HFF-Myc (cell line): ENCODE data around the gene CD7.

Experiments
- DNase-seq: peaks from one replicate; pipeline ENCODE4 v3.0.0-alpha.2; 2011; ENCODE audit warnings: low read depth; ENCODE audit errors: extremely low read depth
- H3K4me3 ChIP-seq: replicated peaks from 2 replicates; pipeline ENCODE4 v1.5.1; 2011; ENCODE audit warnings: low read depth, mild to moderate bottlenecking, control low read depth, low read length
- TF ChIP-seq, protein P1 (sequence below): IDR thresholded peaks from 2 replicates; pipeline ENCODE4 v1.5.1; 2012; ENCODE audit warnings: mild to moderate bottlenecking, low read depth, low read length, control low read depth; ENCODE audit errors: missing control alignments

CD7 gene

DNA sequence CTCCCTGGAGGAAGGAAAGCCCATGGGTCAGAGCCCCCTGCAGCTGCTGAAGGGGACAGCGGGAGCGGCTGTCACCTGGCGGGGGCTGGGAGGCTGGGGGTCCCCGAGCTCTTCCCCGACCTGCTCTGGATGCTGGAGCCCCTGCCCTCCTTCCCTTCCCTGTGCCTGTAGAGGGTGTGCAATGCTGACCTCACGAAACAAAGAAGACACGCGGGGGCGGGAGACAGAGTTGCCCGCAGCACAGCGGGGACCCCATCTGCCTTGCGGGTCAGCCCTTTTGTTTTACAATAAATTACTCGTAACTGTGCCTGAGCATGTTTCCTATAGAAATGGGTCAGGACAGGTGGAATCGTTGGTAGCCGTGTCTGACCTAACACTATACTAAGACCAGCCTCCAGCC is 9.9 kb upstream of the CD7 start:
- TF ChIP-seq, protein P1, sequence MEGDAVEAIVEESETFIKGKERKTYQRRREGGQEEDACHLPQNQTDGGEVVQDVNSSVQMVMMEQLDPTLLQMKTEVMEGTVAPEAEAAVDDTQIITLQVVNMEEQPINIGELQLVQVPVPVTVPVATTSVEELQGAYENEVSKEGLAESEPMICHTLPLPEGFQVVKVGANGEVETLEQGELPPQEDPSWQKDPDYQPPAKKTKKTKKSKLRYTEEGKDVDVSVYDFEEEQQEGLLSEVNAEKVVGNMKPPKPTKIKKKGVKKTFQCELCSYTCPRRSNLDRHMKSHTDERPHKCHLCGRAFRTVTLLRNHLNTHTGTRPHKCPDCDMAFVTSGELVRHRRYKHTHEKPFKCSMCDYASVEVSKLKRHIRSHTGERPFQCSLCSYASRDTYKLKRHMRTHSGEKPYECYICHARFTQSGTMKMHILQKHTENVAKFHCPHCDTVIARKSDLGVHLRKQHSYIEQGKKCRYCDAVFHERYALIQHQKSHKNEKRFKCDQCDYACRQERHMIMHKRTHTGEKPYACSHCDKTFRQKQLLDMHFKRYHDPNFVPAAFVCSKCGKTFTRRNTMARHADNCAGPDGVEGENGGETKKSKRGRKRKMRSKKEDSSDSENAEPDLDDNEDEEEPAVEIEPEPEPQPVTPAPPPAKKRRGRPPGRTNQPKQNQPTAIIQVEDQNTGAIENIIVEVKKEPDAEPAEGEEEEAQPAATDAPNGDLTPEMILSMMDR: no peak
- H3K4me3 ChIP-seq: no peak overlapping the region
- no peak for DNase-seq

DNA sequence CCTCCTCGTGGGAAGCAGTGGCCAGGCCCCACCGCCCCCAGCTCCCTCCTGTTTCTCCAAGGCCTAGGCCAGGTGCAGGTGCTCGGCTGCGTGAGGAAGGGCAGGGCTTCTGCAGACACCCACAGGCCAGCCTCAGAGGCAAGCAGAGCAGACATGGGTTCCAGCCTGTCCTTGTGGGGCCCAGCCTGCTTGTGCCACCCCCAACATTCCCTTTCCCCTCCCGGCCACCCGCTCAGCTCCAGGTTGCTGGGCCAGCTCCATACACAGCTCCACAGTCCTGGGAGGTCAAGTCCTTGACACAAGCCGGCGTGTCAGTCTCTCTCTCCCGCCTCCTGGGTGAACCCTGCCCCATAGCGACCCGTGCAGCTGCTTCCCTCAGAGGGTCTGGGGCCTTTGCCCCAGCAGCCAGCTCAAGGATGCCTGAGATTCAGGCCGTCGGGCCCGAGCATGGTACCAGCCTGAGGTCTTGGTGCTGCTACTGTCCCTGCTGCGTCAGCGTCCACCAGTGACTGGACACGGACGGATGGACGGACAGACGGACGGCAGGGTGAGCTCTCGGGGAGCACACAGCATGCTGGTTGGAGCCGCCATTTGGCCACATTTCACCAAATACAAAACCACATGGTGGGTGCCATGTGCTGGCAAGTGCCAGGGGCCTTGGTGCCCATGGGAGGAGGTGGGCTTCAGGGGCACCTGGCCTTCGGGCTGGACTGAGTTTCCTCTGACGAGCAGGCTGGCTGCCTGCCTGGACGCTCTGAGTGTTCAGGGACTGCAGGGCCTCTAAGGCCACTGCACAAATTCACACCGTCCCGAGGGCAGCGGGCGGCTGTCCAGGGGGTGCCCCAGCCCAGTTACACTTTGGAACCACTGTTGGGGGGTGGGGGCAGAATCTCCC is 8.1 kb upstream of the CD7 start:
- TF ChIP-seq, protein P1: no peak
- DNase-seq: no peak
- H3K4me3 ChIP-seq: no peak overlapping the region

DNA sequence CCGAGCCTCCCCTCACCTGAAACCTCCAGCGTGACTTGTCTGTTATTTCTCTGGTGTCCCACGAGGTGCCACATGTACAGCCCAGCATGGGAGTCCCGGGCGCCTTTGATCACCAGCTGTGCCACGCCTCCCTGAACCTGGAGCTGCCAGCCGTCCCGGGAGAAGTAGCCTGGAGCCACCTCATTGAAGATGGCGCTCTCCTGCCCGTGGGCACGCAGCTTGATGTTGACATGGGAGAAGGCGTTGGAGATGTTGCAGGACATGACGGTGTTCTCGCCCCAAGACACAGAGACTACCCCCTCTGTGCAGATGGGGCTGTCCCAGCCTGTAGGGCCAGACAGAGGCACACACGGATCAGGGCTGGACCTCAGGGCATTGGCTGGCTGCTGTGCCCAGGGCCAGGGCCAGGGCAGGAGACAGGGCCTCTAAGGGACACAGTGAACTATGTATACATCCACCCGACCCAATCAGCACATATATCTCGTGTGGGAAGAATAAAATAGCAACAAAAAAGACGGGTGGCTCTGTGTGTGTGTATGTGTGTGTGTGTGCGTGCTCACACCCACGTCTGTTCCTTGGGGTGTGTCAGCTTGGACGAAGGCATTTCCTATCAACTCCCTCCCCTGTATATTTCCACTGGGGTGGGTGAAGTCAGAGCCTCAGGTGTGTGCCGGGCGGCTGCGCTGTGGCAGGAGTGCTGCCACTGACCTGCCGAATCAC is 7.3 kb upstream of the CD7 start:
- no peak for DNase-seq
- TF ChIP-seq, protein P1: no peak
- H3K4me3 ChIP-seq: no peak overlapping the region

DNA sequence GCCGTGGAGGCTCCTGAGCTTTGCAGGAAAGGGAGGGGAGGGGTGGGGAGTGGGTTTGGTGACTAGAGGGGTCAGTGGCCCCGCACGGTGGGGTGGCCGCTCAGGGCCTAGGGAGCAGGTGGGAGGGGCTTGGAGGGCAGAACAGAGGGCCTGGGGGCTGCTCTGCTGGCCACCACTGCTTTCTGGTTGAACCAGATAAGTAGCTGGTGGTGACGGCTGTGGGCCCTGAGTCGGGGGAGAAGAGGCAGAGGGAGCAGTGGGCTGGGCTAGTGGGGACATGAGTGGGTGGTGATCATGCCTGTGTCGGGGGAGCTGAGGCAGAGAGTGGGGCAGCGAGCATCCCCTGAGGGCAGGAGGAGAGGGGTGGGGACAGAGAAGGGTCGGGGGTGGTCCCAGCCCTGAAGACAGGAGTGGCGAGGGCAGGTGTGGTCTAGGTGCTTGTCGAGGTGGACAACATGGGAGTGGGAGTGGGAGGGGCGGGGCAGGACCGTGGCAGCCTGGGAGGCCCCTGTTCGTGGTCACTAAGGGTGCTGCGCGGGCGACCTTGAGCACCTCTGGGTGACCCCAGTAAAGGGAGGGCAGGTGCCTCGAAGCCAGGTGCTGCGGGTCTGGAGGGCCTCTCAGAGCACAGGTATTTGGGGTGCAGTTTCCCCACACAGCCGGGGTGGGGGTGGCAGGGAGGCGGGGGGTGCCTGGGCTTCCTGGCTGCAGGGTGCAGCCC is 6.3 kb upstream of the CD7 start:
- no peak for DNase-seq
- TF ChIP-seq, protein P1: no peak
- no peak overlapping the region for H3K4me3 ChIP-seq

DNA sequence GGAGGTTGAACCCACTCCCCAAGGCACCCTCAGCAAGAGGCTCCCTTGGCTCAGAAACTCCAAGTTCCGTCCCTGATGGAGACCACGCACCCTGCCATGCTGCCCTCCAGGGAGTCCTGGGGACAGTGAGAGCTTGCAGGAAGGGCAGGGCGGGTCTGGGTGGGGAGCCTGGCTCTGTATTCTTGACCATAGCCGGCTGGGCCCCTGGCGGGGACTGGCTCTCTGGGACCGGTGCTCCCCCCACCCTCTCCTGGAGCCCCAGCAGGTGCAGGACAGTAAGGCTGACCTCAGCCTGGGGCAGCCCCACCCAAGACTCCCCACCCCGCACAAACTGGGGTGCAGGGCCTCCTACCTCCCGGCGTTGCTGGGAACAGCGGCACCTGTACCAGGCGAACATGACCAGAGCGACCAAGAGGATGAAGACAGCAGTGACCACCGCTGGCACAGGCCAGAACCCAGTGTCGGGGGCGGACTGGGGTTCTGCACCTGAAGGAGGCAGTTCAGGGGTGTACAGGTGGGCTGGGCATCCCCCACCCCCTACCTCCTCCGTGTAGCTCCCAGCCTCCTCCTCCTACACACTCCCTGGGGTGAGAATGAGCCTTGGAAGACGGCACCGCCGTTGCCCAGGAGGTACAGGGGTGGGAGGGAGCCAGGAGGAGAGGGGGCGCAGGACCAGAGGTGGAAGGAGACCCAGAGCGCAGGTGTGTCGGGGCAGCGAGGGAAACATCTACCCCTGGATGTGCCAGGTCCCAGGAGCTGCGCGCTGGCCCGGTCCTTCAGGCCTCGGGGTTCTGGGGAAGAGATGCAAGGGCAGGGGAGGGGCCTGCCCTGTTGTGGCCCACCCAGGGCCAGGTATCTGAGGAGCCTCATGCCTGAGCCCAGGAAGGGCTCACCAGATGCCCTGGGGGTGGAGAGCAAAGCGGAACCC is 5.4 kb upstream of the CD7 start:
- no peak for DNase-seq
- H3K4me3 ChIP-seq: no peak overlapping the region
- TF ChIP-seq, protein P1: no peak
